Measurements from ENCODE around the gene BRWD1.

The BRWD1 gene

DNA sequence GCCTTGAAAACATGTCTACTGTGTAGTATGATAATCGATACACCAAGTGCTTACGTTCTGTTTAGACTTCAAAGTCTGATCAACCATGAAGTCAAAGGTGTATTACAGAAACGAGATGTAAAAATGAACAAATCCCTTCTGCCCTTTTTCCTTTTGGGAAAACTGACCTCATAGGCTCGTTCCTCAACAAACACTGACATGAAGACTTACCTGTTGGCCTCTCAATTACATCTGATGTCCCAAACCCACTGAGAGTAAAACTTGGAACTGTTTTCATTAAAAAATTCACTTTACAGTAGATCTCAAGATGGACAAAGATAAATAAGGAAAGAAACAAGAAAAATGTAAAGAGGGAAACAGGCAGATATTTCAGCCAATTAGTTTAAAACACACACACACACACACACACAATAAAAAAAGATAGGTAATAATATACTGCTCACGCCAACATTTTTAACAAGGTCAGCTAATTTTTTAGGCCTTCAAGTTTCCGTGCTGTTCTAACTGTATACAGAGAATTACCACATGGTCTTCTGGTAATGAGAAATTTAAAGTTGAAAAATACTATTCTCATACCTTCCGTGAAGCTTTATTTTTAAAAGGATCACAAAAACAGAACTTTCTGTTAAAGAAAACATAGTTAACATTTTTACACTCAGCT, 33.4 kb upstream of the BRWD1 start:
- peaks cover 43% of the 10 kb centered on the region for H3K36me3 ChIP-seq (ENCODE audit: insufficient read depth, low read length)
- H3K27me3 ChIP-seq (ENCODE audit: insufficient read depth, low read length): no peaks in the 10 kb centered on the region
- H3K27ac ChIP-seq (ENCODE audit: low read depth, low read length): no peak overlapping the region
- H3K4me3 ChIP-seq (ENCODE audit: low read depth, low read length): peak overlapping the region; percentile 98
- H2AFZ ChIP-seq (ENCODE audit: low read length, unreplicated experiment): no peak overlapping the region
- peaks cover 33% of the 10 kb centered on the region for H3K79me2 ChIP-seq (ENCODE audit: control insufficient read depth, insufficient read depth, low read length, unreplicated experiment)
- peaks cover 31% of the 10 kb centered on the region for H3K4me1 ChIP-seq (ENCODE audit: control insufficient read depth, insufficient read depth, low read length, unreplicated experiment)

DNA sequence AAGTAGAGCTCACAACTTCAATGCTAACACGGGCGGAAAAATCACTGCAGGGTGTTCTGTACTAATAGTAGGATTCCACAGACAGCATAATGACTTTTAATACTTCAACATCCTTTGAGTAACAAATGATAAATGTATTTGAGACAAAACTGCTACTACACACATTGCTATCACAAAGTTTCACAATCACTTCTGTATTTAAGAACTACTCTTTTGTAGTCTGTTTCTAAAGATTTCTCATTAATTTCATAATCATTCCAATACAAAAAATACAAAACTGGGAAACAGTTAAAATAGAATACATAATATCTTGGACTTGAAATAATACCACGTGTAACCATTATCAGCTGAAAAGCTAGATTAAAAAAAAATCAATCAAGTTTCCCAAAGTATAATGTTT, 32.8 kb upstream of the BRWD1 start:
- Histone ChIP-seq H2AFZ (ENCODE audit: low read length, unreplicated experiment) (no peak overlapping the region), H3K27ac (ENCODE audit: low read depth, low read length) (no peak overlapping the region), H3K4me3 (ENCODE audit: low read depth, low read length) (peak overlapping the region; percentile 98), H3K27me3 (ENCODE audit: insufficient read depth, low read length) (no peaks in the 10 kb centered on the region), H3K36me3 (ENCODE audit: insufficient read depth, low read length) (peaks cover 49% of the 10 kb centered on the region), H3K4me1 (ENCODE audit: control insufficient read depth, insufficient read depth, low read length, unreplicated experiment) (peaks cover 31% of the 10 kb centered on the region), H3K79me2 (ENCODE audit: control insufficient read depth, insufficient read depth, low read length, unreplicated experiment) (peaks cover 33% of the 10 kb centered on the region)

DNA sequence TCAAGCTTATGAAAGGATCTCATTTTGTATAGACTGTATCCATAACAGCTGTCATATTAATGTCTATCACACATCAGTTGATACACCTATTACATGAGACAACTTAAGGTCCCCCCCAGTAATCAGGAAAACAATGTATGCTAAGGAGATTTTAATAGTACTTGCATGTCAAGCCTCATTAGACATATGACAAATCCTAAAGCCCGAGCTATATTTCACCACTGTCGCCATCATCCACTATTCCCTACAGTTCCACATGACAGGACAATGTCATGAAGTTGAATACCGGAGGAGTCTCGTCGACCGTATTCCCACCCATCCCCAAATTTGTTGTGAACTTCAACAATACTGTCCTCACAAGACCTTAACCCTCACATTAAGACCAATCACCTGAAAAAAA, 32.0 kb upstream of the BRWD1 start:
- Histone ChIP-seq H3K27ac (ENCODE audit: low read depth, low read length) (no peak overlapping the region), H2AFZ (ENCODE audit: low read length, unreplicated experiment) (no peak overlapping the region), H3K27me3 (ENCODE audit: insufficient read depth, low read length) (no peaks in the 10 kb centered on the region), H3K4me3 (ENCODE audit: low read depth, low read length) (peak overlapping the region; percentile 98), H3K4me1 (ENCODE audit: control insufficient read depth, insufficient read depth, low read length, unreplicated experiment) (peaks cover 31% of the 10 kb centered on the region), H3K79me2 (ENCODE audit: control insufficient read depth, insufficient read depth, low read length, unreplicated experiment) (peaks cover 33% of the 10 kb centered on the region), H3K36me3 (ENCODE audit: insufficient read depth, low read length) (peaks cover 55% of the 10 kb centered on the region)

DNA sequence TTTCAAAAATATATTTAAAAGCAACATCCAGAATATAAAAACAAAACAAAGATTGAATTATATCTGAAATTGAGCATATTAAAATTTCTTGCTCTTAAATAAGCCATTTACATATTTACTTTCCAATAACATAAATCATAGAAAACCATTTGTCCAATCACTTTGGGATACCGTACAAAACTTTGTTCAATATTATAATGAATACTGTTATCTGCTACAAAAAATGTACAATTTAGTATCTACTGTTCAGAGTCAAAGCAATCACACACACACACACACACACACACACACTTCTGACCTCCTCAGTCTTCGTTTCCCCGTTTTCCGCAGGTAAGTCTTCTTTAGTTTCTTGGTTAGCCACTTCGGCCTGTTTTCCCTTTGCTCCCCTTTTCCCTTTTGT, 31.4 kb upstream of the BRWD1 start:
- Histone ChIP-seq H3K36me3 (ENCODE audit: insufficient read depth, low read length) (peaks cover 55% of the 10 kb centered on the region), H3K4me1 (ENCODE audit: control insufficient read depth, insufficient read depth, low read length, unreplicated experiment) (peaks cover 25% of the 10 kb centered on the region), H3K4me3 (ENCODE audit: low read depth, low read length) (no peak overlapping the region), H3K27ac (ENCODE audit: low read depth, low read length) (no peak overlapping the region), H3K27me3 (ENCODE audit: insufficient read depth, low read length) (no peaks in the 10 kb centered on the region), H3K79me2 (ENCODE audit: control insufficient read depth, insufficient read depth, low read length, unreplicated experiment) (peaks cover 33% of the 10 kb centered on the region), H2AFZ (ENCODE audit: low read length, unreplicated experiment) (no peak overlapping the region)

DNA sequence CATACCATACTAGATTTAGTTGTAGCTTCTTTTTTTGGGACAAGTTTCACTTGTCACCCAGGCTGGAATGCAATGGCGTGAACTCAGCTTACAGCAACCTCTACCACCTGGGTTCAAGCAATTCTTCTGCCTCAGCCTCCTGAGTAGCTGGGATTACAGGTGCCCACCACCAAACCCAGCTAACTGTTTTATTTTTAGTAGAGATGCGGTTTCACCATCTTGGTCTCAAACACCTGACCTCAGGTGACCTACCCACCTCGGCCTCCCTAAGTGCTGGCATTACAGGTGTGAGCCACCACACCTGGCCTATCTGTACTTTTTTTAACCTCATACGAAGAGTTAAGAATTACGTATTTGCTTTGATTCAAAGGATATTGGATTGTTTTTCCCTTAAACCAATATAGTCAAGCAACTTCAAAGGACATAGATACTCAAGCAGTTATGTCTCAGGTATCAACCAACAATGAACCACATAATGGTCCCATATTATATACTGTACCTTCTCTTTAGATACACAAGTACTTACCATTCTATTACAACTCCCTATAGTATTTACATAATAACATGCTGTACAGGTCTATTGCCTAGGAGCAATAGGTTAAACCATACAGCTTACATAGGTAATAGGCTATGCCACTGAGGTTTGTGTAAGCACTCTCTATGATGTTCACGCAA, 28.0 kb upstream of the BRWD1 start:
- no peak overlapping the region for H2AFZ ChIP-seq (ENCODE audit: low read length, unreplicated experiment)
- peaks cover 16% of the 10 kb centered on the region for H3K4me1 ChIP-seq (ENCODE audit: control insufficient read depth, insufficient read depth, low read length, unreplicated experiment)
- peaks cover 42% of the 10 kb centered on the region for H3K36me3 ChIP-seq (ENCODE audit: insufficient read depth, low read length)
- no peaks in the 10 kb centered on the region for H3K27me3 ChIP-seq (ENCODE audit: insufficient read depth, low read length)
- H3K79me2 ChIP-seq (ENCODE audit: control insufficient read depth, insufficient read depth, low read length, unreplicated experiment): peaks cover 13% of the 10 kb centered on the region
- no peak overlapping the region for H3K27ac ChIP-seq (ENCODE audit: low read depth, low read length)
- no peak overlapping the region for H3K4me3 ChIP-seq (ENCODE audit: low read depth, low read length)

DNA sequence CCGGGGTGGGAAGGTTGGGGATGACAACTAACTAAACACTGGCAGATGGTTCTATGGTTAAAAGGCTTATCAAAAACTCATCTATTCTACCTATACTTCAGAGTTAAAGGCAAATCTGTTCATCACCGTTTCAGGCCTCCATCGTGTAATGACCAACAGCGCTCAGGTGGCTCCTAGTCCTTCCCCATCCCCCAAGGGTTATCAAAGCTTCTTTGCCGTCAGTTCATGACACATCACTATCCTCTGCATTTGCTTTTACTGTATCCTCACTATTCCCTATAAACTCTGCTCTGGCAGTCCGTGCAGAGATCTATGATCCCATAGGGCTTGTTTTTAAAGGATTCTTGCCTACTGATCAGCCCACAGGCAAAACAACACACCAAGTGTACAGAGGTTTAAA, 27.3 kb upstream of the BRWD1 start:
- H3K27ac ChIP-seq (ENCODE audit: low read depth, low read length): no peak overlapping the region
- no peak overlapping the region for H2AFZ ChIP-seq (ENCODE audit: low read length, unreplicated experiment)
- no peak overlapping the region for H3K4me3 ChIP-seq (ENCODE audit: low read depth, low read length)
- H3K4me1 ChIP-seq (ENCODE audit: control insufficient read depth, insufficient read depth, low read length, unreplicated experiment): peaks cover 9% of the 10 kb centered on the region
- H3K36me3 ChIP-seq (ENCODE audit: insufficient read depth, low read length): peaks cover 35% of the 10 kb centered on the region
- H3K27me3 ChIP-seq (ENCODE audit: insufficient read depth, low read length): no peaks in the 10 kb centered on the region
- peaks cover 6% of the 10 kb centered on the region for H3K79me2 ChIP-seq (ENCODE audit: control insufficient read depth, insufficient read depth, low read length, unreplicated experiment)

DNA sequence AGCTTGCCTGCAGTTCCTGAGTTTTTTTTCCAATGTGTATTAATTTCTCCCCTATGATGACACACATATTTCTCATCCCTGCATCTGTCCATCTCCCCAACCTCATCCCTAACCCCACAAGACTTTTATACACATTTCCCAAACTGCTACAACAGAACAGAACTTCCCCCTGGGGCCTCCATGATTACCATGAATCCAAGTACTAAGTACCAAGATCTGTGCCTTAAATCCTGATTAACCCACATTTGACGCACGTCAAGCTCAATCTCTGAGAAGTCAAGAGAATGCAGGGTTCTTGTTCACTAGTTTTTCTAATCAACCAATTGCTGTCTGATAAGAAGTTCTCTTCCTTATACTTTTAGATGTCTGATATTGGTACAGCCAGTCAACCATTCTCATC, 25.8 kb upstream of the BRWD1 start:
- H3K4me1 ChIP-seq (ENCODE audit: control insufficient read depth, insufficient read depth, low read length, unreplicated experiment): no peaks in the 10 kb centered on the region
- peaks cover 24% of the 10 kb centered on the region for H3K36me3 ChIP-seq (ENCODE audit: insufficient read depth, low read length)
- no peak overlapping the region for H3K4me3 ChIP-seq (ENCODE audit: low read depth, low read length)
- no peaks in the 10 kb centered on the region for H3K27me3 ChIP-seq (ENCODE audit: insufficient read depth, low read length)
- no peaks in the 10 kb centered on the region for H3K79me2 ChIP-seq (ENCODE audit: control insufficient read depth, insufficient read depth, low read length, unreplicated experiment)
- no peak overlapping the region for H3K27ac ChIP-seq (ENCODE audit: low read depth, low read length)
- H2AFZ ChIP-seq (ENCODE audit: low read length, unreplicated experiment): no peak overlapping the region

DNA sequence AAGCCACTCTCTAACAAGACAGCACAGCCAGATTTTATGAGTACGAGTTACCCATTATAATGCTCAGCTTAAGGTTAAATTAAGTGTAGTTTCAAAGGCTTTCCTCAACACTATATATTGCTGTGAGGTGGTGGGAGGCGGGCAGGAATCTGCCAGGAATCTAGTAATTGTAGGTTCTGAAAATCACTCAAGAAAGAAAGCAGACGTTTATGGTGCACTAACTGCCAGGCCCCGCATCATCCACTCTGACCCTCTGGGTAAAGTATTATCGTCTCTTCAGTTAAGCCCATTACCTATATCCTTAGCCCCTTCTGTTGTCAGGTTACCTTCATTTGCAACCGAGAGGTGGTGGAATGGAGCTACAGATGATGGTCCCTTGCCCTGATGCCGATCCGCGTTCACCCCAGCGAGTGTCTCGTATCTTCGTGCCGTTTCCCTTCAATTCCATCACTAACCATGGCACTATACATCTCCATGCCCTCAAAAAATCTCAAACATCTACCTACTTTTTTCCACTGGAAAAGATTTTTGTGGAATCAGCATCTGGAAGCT, 23.1 kb upstream of the BRWD1 start:
- Histone ChIP-seq H3K79me2 (ENCODE audit: control insufficient read depth, insufficient read depth, low read length, unreplicated experiment) (no peaks in the 10 kb centered on the region), H3K4me3 (ENCODE audit: low read depth, low read length) (no peak overlapping the region), H3K27me3 (ENCODE audit: insufficient read depth, low read length) (no peaks in the 10 kb centered on the region), H3K27ac (ENCODE audit: low read depth, low read length) (no peak overlapping the region), H3K36me3 (ENCODE audit: insufficient read depth, low read length) (peaks cover 9% of the 10 kb centered on the region), H3K4me1 (ENCODE audit: control insufficient read depth, insufficient read depth, low read length, unreplicated experiment) (no peaks in the 10 kb centered on the region), H2AFZ (ENCODE audit: low read length, unreplicated experiment) (no peak overlapping the region)

DNA sequence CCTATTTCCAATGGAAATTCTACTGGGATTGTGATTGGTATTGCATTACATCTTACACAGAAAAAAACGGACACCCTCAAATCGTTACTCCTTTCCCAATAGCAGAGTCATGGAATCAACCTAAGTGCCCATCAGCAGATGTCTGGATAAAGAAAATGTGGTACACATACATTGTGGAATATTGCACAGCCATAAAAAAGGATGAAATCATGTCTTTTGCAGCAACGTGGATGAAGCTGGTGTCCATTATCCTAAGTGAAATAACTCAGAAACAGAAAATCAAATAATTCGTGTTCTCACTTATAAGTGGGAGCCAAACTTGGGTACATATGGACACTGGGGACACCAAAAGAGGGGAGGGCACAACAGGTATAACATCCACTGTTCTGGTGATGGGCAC, 21.2 kb upstream of the BRWD1 start:
- Histone ChIP-seq H3K27ac (ENCODE audit: low read depth, low read length) (no peak overlapping the region), H3K36me3 (ENCODE audit: insufficient read depth, low read length) (no peaks in the 10 kb centered on the region), H3K79me2 (ENCODE audit: control insufficient read depth, insufficient read depth, low read length, unreplicated experiment) (no peaks in the 10 kb centered on the region), H3K4me3 (ENCODE audit: low read depth, low read length) (no peak overlapping the region), H3K27me3 (ENCODE audit: insufficient read depth, low read length) (no peaks in the 10 kb centered on the region), H2AFZ (ENCODE audit: low read length, unreplicated experiment) (no peak overlapping the region), H3K4me1 (ENCODE audit: control insufficient read depth, insufficient read depth, low read length, unreplicated experiment) (no peaks in the 10 kb centered on the region)

DNA sequence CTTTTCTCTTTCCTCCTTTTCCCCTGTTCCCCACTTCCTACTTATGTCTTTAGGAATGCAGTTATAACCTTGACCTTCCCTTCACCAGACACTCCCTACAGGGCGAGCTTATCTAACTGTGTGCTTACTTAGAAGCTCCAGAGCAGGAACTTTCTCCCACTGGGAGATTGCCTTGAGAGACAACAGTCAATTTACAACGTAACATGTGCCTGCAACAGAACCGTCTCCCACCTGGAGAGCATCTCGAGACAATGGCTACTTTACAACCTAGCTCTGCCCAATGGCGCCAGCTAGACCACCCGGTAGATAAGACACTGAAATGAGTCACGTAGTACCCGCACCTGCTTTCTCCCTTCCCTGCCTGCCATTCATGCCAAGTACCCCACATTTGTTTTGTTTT, 18.7 kb upstream of the BRWD1 start:
- no peaks in the 10 kb centered on the region for H3K36me3 ChIP-seq (ENCODE audit: insufficient read depth, low read length)
- H3K4me3 ChIP-seq (ENCODE audit: low read depth, low read length): no peak overlapping the region
- H3K79me2 ChIP-seq (ENCODE audit: control insufficient read depth, insufficient read depth, low read length, unreplicated experiment): no peaks in the 10 kb centered on the region
- no peaks in the 10 kb centered on the region for H3K4me1 ChIP-seq (ENCODE audit: control insufficient read depth, insufficient read depth, low read length, unreplicated experiment)
- no peaks in the 10 kb centered on the region for H3K27me3 ChIP-seq (ENCODE audit: insufficient read depth, low read length)
- no peak overlapping the region for H3K27ac ChIP-seq (ENCODE audit: low read depth, low read length)
- H2AFZ ChIP-seq (ENCODE audit: low read length, unreplicated experiment): no peak overlapping the region

DNA sequence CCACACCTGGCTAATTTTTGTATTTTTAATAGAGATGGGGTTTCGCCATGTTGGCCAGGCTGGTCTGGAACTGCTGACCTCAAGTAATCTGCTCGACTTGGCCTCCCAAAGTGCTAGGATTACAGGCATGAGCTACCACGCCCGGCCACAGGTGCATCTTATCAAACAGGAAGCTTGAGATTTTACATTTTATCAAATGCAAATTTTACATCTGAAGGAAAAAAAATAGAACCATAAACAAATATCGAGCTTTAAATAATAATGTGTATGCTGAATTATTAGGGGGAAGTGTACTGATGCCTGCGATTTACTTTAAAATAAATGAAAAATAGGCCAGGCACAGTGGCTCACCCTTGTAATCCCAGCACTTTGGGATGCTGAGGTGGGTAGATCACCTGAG, 16.6 kb upstream of the BRWD1 start:
- Histone ChIP-seq H3K27me3 (ENCODE audit: insufficient read depth, low read length) (no peaks in the 10 kb centered on the region), H3K4me3 (ENCODE audit: low read depth, low read length) (no peak overlapping the region), H3K36me3 (ENCODE audit: insufficient read depth, low read length) (no peaks in the 10 kb centered on the region), H3K4me1 (ENCODE audit: control insufficient read depth, insufficient read depth, low read length, unreplicated experiment) (no peaks in the 10 kb centered on the region), H2AFZ (ENCODE audit: low read length, unreplicated experiment) (no peak overlapping the region), H3K79me2 (ENCODE audit: control insufficient read depth, insufficient read depth, low read length, unreplicated experiment) (no peaks in the 10 kb centered on the region), H3K27ac (ENCODE audit: low read depth, low read length) (no peak overlapping the region)

Measured in ACC112 (cell line).